ENCODE results near the gene ELOVL3.
"Not testable (repeated sequence)": the region's sequence is repeated elsewhere in the genome, so short reads cannot be mapped to it uniquely, and the experiment has no call there.

GRCh38 chr10:102213599-102213998 is 12.5 kb upstream of the ELOVL3 start:
- TF ChIP-seq CTCF, POLR2A (IDR thresholded peaks at IDR 0.05): not testable (repeated sequence)
